Breast epithelium (tissue), 3 donors: ENCODE measurements around the gene DOLPP1.
"Not testable (repeated sequence)": the region's sequence is repeated elsewhere in the genome, so short reads cannot be mapped to it uniquely, and the experiment has no call there.

Source experiments
- CTCF ChIP-seq, 3 donors: fragments of 450-650 bp; IDR thresholded peaks; one replicate each; pipeline ENCODE4 v1.5.1; 2016 to 2017; ENCODE audit warnings: antibody characterized with exemption in 3 of 3, mild to moderate bottlenecking in 3 of 3, moderate library complexity in 3 of 3
- POLR2A ChIP-seq: fragments of 450-650 bp; IDR thresholded peaks from one replicate; pipeline ENCODE4 v1.6.1; 2016; ENCODE audit warnings: antibody characterized with exemption, mild to moderate bottlenecking, moderate library complexity
- POLR2AphosphoS5 ChIP-seq, 3 donors: sonication (generic); formaldehyde crosslinking; IDR thresholded peaks; one replicate each; pipeline ENCODE4 v1.6.1; 2017; ENCODE audit warnings: antibody characterized with exemption in 3 of 3

GRCh38 chr9:129035838-129036237 lies 45.1 kb upstream of the DOLPP1 start:
- not testable (repeated sequence) for TF ChIP-seq CTCF (IDR thresholded peaks at IDR 0.05); POLR2AphosphoS5 (IDR thresholded peaks at IDR 0.05); POLR2A
